ENCODE data around the gene PTPRF.

Gene PTPRF

DNA sequence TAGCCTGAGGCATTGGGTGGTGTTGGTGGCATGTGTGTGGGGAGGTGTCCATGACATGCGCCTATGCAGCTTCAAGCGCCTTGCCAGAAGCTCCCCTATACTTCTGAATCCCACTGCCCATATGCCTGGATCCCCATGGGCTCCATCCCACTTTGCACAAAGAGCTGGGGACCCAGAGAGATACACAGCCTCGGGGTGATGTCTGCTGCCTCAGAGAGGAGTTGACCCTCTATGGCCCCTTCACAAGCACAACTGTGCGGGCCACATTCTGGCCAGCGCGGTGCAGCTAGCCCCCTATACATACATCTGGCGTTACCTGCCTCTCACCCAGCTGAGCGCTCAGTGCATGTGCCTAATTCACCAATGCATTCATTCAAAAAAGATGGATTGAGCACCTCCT lies 9.6 kb upstream of the PTPRF start:
- H2AFZ ChIP-seq (ENCODE audit: low read depth, low read length): no peak overlapping the region
- H3K4me3 ChIP-seq (ENCODE audit: low read length): no peak overlapping the region
- H3K27me3 ChIP-seq (ENCODE audit: insufficient read depth, low read length): peaks cover 4% of the 10 kb centered on the region
- no peaks in the 10 kb centered on the region for H3K9me3 ChIP-seq (ENCODE audit: low read length)
- H3K36me3 ChIP-seq (ENCODE audit: insufficient read depth, low read length): no peaks in the 10 kb centered on the region
- no peaks in the 10 kb centered on the region for H3K4me1 ChIP-seq (ENCODE audit: insufficient read depth, low read length)

DNA sequence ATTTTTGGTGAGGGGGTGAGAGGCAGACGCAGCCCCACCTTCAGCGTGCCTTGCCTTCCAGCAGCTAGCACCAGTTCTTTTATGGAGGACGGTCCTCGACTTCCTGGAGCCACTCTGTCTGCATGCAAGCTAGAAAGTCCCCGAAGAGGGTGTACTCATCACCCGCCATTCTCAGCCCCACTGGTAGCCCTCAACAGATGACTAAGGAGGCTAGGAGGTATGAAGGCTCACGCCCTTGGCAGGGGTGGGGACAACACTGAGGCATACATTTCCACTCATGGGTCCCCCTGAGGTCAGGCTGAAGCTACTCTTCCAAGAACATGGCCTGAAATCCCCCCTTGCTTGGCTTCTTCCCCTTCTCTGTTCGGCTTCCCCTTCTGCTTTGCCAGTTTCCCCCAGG lies 8.9 kb upstream of the PTPRF start:
- no peak overlapping the region for H3K4me3 ChIP-seq (ENCODE audit: low read length)
- no peaks in the 10 kb centered on the region for H3K9me3 ChIP-seq (ENCODE audit: low read length)
- H3K27me3 ChIP-seq (ENCODE audit: insufficient read depth, low read length): peaks cover 4% of the 10 kb centered on the region
- H3K4me1 ChIP-seq (ENCODE audit: insufficient read depth, low read length): no peaks in the 10 kb centered on the region
- H2AFZ ChIP-seq (ENCODE audit: low read depth, low read length): no peak overlapping the region
- H3K36me3 ChIP-seq (ENCODE audit: insufficient read depth, low read length): no peaks in the 10 kb centered on the region

DNA sequence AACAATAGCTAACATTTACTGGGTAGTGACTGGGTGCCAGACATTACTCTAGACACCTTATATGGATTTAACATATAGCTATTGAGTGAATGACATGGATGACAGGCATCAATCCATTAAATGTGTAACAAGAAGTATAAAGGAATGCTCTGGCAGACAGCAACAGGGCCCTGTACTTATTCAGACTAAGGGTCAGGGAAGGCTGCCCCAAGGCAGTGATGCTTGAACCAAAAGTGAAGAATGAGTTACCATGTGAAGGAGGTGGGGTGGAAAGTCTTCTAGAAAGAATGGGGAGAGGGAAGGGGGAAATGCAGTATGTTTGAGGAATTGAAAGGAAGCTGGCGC lies 8.3 kb upstream of the PTPRF start:
- H3K9me3 ChIP-seq (ENCODE audit: low read length): no peaks in the 10 kb centered on the region
- H3K27me3 ChIP-seq (ENCODE audit: insufficient read depth, low read length): peaks cover 7% of the 10 kb centered on the region
- H3K4me3 ChIP-seq (ENCODE audit: low read length): no peak overlapping the region
- no peaks in the 10 kb centered on the region for H3K36me3 ChIP-seq (ENCODE audit: insufficient read depth, low read length)
- H3K4me1 ChIP-seq (ENCODE audit: insufficient read depth, low read length): no peaks in the 10 kb centered on the region
- H2AFZ ChIP-seq (ENCODE audit: low read depth, low read length): no peak overlapping the region

DNA sequence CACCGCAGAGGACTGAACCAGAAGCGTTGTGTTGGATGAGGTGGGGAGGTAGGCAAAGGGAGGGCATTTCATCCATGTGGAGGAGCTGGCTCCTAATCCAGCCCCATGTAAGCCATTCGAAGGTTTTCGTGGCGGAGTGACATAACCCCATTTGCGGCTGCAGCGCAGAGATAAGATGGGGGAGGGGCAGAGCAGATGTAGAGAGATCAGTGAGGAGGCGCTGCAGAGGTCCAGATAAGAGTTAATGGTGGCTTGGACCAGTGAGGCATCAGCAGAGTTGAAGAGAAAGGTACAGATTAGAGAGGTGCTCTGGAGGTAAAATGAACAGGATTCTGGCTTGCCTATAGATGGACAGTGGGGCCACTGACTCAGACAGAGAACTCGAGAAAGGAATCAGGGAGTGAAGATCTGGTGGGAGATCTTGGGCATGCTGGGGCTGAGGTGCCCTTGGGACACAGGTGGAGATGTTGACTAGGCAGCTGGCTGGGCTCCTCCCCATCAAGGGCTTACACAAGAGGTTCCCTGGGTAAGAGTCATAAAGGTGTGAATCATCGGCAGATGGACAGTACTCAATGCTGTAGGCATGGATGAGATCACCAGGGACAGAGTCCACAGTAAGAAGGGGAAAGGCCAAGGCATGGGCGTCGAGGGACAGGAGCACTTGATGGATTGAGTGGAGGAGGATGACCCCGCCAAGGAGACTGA lies 7.8 kb upstream of the PTPRF start:
- Histone ChIP-seq H3K4me1 (ENCODE audit: insufficient read depth, low read length) (no peaks in the 10 kb centered on the region), H3K27me3 (ENCODE audit: insufficient read depth, low read length) (peaks cover 7% of the 10 kb centered on the region), H3K36me3 (ENCODE audit: insufficient read depth, low read length) (no peaks in the 10 kb centered on the region), H2AFZ (ENCODE audit: low read depth, low read length) (no peak overlapping the region), H3K9me3 (ENCODE audit: low read length) (no peaks in the 10 kb centered on the region), H3K4me3 (ENCODE audit: low read length) (no peak overlapping the region)

DNA sequence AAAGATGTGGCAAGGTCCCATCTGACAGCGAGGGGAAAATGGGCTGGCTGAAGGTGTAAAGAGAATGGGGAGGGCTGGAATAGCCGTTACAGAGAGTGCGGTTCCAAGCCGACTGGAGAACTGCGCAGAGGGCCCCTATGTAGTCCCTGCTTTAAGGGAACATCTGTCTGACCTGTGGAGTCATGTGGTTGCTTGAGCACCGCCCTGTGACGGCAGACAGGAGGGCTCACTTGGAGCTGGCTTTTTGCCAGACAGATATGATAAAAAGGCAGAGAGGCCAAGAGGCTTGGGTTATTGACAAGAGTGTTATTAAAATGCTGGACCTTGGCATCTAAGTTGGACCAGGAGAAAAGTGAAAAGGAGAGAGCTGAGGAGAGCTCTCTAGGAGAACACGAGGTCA lies 5.9 kb upstream of the PTPRF start:
- no peak overlapping the region for H3K4me3 ChIP-seq (ENCODE audit: low read length)
- H3K9me3 ChIP-seq (ENCODE audit: low read length): no peaks in the 10 kb centered on the region
- H3K27me3 ChIP-seq (ENCODE audit: insufficient read depth, low read length): peaks cover 7% of the 10 kb centered on the region
- no peak overlapping the region for H2AFZ ChIP-seq (ENCODE audit: low read depth, low read length)
- H3K36me3 ChIP-seq (ENCODE audit: insufficient read depth, low read length): no peaks in the 10 kb centered on the region
- peaks cover 4% of the 10 kb centered on the region for H3K4me1 ChIP-seq (ENCODE audit: insufficient read depth, low read length)

DNA sequence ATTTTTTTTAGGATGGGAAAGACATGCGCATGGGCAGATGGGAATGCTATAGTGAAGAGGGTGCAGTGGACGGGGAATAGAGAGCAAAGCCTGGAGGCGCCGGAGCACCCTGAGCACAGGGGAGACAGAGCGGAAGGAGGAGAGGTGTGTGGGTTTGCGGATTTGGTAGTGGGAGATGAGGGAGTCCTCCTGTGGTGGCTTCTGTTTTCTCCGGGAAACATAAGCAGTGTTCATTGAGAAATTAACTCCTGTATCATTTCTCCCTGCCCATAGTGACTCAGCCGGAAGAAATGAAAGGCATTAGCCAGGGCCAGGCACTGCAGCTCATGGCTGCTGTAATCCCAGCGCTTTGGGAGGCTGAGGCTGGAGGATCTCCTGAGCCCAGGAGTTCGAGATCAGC lies 4.7 kb upstream of the PTPRF start:
- Histone ChIP-seq H3K36me3 (ENCODE audit: insufficient read depth, low read length) (no peaks in the 10 kb centered on the region), H3K9me3 (ENCODE audit: low read length) (no peaks in the 10 kb centered on the region), H2AFZ (ENCODE audit: low read depth, low read length) (no peak overlapping the region), H3K4me1 (ENCODE audit: insufficient read depth, low read length) (peaks cover 11% of the 10 kb centered on the region), H3K27me3 (ENCODE audit: insufficient read depth, low read length) (peaks cover 6% of the 10 kb centered on the region), H3K4me3 (ENCODE audit: low read length) (no peak overlapping the region)

DNA sequence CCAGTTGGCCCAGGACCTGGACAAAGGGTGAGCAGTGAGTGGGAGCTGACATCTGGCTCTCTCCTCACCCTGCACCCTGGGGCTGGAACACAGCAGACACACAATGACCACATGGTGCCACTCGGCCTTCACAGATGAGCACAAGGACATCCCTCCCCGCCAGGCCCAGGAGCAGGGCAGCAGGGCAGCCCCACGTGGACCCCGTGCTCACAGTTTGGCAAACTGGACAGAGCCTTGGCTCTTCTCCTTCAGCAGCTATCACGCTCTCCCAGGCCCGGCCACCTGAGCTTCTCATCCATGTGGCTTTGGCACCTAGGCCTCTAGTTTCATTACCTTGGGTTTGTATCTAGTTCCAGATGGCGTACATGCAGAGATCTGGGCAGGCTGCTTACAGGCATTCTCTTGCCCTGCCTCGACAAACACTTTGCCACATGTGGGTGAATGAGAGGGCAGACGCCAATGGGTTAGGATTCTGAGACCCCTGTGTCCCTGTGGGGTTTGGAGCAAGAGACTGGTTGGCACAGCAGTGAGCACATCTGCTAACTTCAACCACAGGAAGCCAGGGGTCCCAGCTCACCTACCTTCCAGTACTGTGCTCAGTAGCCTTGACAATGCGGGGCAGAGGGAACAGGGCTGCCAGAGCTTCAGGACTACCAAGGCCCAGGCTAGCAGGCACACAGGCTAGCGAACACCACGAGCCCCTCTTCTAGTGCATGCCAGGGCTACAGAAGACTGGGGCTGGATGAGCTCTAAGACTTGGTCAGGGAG lies 3.4 kb upstream of the PTPRF start:
- H3K9me3 ChIP-seq (ENCODE audit: low read length): no peaks in the 10 kb centered on the region
- no peak overlapping the region for H3K4me3 ChIP-seq (ENCODE audit: low read length)
- H3K36me3 ChIP-seq (ENCODE audit: insufficient read depth, low read length): no peaks in the 10 kb centered on the region
- peaks cover 14% of the 10 kb centered on the region for H3K4me1 ChIP-seq (ENCODE audit: insufficient read depth, low read length)
- no peak overlapping the region for H2AFZ ChIP-seq (ENCODE audit: low read depth, low read length)
- peaks cover 3% of the 10 kb centered on the region for H3K27me3 ChIP-seq (ENCODE audit: insufficient read depth, low read length)

DNA sequence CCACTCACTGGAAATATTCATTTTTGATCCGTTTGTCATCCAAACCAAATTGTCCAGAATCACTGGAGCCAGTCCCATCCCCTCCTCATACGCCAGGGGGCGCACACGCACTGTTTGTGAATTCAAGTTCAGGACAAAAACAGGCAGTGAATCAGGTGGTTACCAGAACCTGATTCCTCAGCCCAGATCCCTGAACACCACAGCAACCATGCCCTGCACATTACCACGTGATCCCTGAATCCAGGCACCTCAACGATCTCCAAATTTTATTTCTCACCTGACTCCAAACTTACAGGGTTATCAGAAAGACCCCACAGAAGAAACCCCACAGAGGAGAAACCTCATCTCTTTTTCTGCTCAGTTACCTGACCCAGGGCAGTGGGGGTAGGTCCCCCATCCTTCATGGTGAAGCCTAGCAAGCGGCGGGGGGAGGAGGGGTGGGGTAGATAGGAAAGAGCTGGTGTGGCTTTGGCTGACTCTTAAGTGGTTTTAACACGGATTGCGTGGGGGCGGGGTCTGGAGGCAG lies 1.4 kb upstream of the PTPRF start:
- no peak overlapping the region for H2AFZ ChIP-seq (ENCODE audit: low read depth, low read length)
- no peak overlapping the region for H3K4me3 ChIP-seq (ENCODE audit: low read length)
- H3K4me1 ChIP-seq (ENCODE audit: insufficient read depth, low read length): peaks cover 25% of the 10 kb centered on the region
- H3K27me3 ChIP-seq (ENCODE audit: insufficient read depth, low read length): peaks cover 3% of the 10 kb centered on the region
- no peaks in the 10 kb centered on the region for H3K9me3 ChIP-seq (ENCODE audit: low read length)
- H3K36me3 ChIP-seq (ENCODE audit: insufficient read depth, low read length): no peaks in the 10 kb centered on the region

DNA sequence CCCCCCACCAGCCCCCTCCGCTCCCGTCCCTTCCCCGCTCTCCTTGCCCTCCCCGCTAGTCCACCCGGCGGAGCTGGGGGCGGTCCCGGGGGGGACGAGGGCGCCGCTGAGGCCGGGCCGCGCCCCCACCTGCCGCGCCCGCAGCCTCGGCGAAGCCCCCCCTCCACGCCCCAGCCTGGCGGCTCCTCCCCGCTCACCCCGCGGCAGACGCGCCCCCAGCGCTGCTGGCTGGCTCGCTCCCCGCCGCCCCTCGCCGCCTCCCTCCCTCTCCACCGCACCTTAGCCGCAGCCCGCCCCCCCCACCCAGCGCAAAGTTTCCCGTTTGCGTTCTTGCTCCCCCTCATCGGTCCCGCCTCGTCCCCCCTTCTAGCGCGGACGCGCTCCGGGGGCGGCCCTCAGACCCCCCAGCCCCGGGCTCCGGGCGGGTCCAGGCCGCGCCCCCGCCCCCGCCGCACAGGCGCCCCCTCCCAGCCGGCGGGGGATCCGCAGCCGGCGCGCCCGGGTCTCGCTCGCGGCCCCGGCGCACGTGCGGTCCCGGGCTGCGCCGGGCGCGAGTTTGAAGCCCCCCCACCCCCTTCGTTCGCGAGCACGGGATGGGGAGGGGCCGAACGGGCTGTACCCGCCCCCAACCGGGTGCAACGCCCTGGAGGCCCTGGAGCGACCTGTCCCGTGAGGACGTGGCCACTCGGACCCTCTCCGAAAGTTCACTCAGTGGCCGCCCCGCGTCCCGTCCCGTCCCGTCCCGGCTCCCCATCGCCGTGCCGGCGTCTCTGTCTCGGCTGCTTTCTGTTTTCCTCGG lies 623 bp downstream of the PTPRF start:
- no peaks in the 10 kb centered on the region for H3K9me3 ChIP-seq (ENCODE audit: low read length)
- peaks cover 3% of the 10 kb centered on the region for H3K27me3 ChIP-seq (ENCODE audit: insufficient read depth, low read length)
- H3K4me1 ChIP-seq (ENCODE audit: insufficient read depth, low read length): peaks cover 25% of the 10 kb centered on the region

DNA sequence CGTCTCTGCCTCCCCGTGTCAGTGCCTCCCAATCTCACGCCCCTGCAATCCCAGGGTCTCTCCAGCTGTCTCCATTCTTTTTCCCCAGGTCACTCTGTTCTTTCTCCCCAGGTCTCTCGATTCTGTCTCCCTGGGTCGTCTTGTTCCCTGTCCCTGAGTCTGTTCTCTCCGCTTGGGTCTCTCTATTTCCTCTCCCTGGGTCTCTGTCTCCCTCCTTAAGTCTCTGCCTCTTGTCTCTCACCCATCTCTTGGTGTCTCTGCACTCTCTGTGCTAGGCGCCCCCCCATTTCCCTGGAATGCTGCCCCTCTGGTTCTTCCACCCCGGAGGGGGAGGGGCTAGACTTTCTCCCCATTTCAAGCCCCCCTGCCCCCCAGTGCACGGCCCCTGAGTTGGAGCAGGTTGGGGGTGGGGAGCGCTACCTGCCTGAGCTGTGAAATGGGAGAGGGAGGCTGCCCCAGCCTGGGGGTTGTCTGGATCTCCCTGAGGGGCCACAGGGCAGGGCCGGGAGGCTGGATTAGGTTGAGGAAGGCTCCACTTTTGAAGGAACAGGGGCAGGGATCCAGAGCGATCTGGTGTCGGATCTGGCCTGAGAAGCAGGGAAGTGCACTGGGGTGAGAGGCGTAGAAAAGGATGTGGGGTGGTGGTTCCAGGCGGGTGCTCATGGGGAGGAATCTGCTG lies 1.4 kb downstream of the PTPRF start:
- peak overlapping the region; percentile 67 for H3K4me3 ChIP-seq (ENCODE audit: low read length)
- peaks cover under 1% of the 10 kb centered on the region for H3K27me3 ChIP-seq (ENCODE audit: insufficient read depth, low read length)
- peaks cover 25% of the 10 kb centered on the region for H3K4me1 ChIP-seq (ENCODE audit: insufficient read depth, low read length)
- H2AFZ ChIP-seq (ENCODE audit: low read depth, low read length): no peak overlapping the region
- no peaks in the 10 kb centered on the region for H3K36me3 ChIP-seq (ENCODE audit: insufficient read depth, low read length)
- no peaks in the 10 kb centered on the region for H3K9me3 ChIP-seq (ENCODE audit: low read length)

More for the DNA sequence above, 623 bp downstream of the PTPRF start:
- H2AFZ ChIP-seq (ENCODE audit: low read depth, low read length): no peak overlapping the region
- no peaks in the 10 kb centered on the region for H3K36me3 ChIP-seq (ENCODE audit: insufficient read depth, low read length)
- peak overlapping the region; percentile 67 for H3K4me3 ChIP-seq (ENCODE audit: low read length)

DNA sequence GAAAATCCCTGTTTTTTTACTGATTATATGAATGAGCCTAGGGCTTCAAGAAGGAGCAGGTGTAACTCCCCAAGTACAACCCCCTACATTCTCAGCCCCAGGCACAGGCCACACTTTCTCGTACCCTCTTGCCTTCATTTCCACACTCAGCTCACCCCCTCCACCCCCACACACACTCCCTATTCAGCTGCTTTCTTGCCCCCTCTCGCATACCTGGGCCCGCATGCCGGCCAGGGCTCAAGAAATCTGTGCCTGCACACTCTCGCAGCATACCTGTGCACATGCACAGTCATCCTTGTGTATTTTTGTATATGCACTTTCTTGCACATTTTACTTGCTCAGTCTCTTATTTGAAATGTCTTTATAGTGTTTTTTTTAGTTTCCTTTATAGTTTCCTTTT lies 2.0 kb downstream of the PTPRF start:
- H2AFZ ChIP-seq (ENCODE audit: low read depth, low read length): no peak overlapping the region
- H3K4me1 ChIP-seq (ENCODE audit: insufficient read depth, low read length): peaks cover 25% of the 10 kb centered on the region
- H3K36me3 ChIP-seq (ENCODE audit: insufficient read depth, low read length): peaks cover 2% of the 10 kb centered on the region
- no peaks in the 10 kb centered on the region for H3K9me3 ChIP-seq (ENCODE audit: low read length)
- H3K27me3 ChIP-seq (ENCODE audit: insufficient read depth, low read length): no peaks in the 10 kb centered on the region
- H3K4me3 ChIP-seq (ENCODE audit: low read length): no peak overlapping the region

DNA sequence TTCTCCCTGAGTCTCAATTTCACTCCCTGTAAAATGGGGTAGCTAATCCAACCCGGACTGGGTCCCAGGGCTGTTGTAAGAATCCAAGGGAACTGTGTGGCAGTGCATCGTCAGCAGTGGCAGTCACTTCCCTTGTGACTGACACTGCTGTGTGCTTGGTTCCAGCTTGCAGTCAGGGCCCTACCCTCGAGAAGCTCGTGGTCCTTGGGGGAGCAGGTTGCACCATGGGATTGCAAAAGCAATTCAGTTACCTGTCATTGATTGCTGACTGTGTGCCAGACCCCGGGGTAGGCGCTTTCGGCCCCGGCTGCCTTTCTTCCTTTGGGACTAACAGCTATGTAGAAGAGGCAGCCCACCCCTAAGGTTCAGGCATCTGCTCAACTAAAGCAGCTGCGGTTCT lies 2.9 kb downstream of the PTPRF start:
- H2AFZ ChIP-seq (ENCODE audit: low read depth, low read length): no peak overlapping the region
- H3K4me3 ChIP-seq (ENCODE audit: low read length): no peak overlapping the region
- no peaks in the 10 kb centered on the region for H3K9me3 ChIP-seq (ENCODE audit: low read length)
- H3K36me3 ChIP-seq (ENCODE audit: insufficient read depth, low read length): peaks cover 9% of the 10 kb centered on the region
- H3K4me1 ChIP-seq (ENCODE audit: insufficient read depth, low read length): peaks cover 25% of the 10 kb centered on the region
- H3K27me3 ChIP-seq (ENCODE audit: insufficient read depth, low read length): no peaks in the 10 kb centered on the region

Data from neuron (in vitro differentiated cells).